BLaER1 treated with 17β-estradiol and CSF1 and Interleukin-3, amounts not matched to agents 10 nM and 100 nM (cell line): ENCODE data around the gene SBF2.
A peak's percentile ranks its signal among the peaks of the same experiment; 100 is the strongest.

ENCODE experiments used
- H3K27ac ChIP-seq, 11 experiments: shearing (Covaris generic); formaldehyde crosslinking; 2 replicates each; pipeline ENCODE4 v1.8.1; 2022
- H3K27me3 ChIP-seq, 11 experiments: shearing (Covaris generic); formaldehyde crosslinking; 2 replicates each; pipeline ENCODE4 v1.8.1; 2022
- H3K36me3 ChIP-seq, 11 experiments: shearing (Covaris generic); formaldehyde crosslinking; 2 replicates each; pipeline ENCODE4 v1.8.1; 2022
- H3K4me1 ChIP-seq, 10 experiments: shearing (Covaris generic); formaldehyde crosslinking; 2 replicates each; pipeline ENCODE4 v1.8.1; 2022
- H3K4me2 ChIP-seq, 11 experiments: shearing (Covaris generic); formaldehyde crosslinking; 2 replicates each; pipeline ENCODE4 v1.8.1; 2022
- H3K4me3 ChIP-seq, 10 experiments: shearing (Covaris generic); formaldehyde crosslinking; 2 replicates each; pipeline ENCODE4 v1.8.1; 2022
- H3K9ac ChIP-seq, 11 experiments: shearing (Covaris generic); formaldehyde crosslinking; 2 replicates each; pipeline ENCODE4 v1.8.1; 2022
- H3K9me3 ChIP-seq, 11 experiments: shearing (Covaris generic); formaldehyde crosslinking; replicated peaks in 1 of 11; 2 replicates each; pipeline ENCODE4 v1.8.1; 2022
- H4K20me1 ChIP-seq, 11 experiments: shearing (Covaris generic); formaldehyde crosslinking; 2 replicates each; pipeline ENCODE4 v1.8.1; 2022
- Cebpa-rat ChIP-seq, 11 experiments: shearing (Covaris generic); IDR thresholded peaks; 2 replicates each; pipeline ENCODE4 v1.8.1; 2022

The SBF2 gene

DNA sequence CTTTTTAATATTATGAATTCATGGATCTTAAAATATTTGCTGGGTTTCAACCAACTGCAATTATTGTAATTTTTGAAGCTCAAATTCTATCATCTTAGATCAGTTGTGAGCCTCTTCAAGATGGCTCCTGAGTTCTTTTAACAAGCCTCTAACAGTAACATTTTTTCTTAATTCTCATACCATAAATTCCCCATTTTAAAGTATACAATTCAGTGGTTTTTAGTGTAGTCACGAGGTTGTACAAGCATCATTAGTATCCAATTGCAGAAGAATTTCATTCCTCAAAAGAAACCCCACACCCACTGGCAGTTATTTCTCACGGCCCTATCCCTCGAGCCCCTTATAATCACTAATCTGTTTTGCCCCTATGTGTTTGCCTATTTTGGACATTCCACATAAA lies 270.8 kb downstream of the SBF2 start:
- no peak for TF ChIP-seq Cebpa-rat (IDR thresholded peaks at IDR 0.05)
- Histone ChIP-seq H3K27me3 (no peaks in the 10 kb centered on the region), H3K9ac (no peak overlapping the region), H3K4me2 (no peak overlapping the region), H3K4me1 (peaks cover 0 to 19% (median 2%) of the 10 kb centered on the region in 10 experiments; a peak in 8 of 20 replicates), H4K20me1 (peaks cover 0 to 3% (median 0%) of the 10 kb centered on the region in 11 experiments; a peak in 1 of 22 replicates), H3K27ac (no peak overlapping the region), H3K9me3 (no peaks in the 10 kb centered on the region), H3K4me3 (no peak overlapping the region), H3K36me3 (peaks cover 0 to 42% (median 0%) of the 10 kb centered on the region in 11 experiments; a peak in 5 of 22 replicates)

DNA sequence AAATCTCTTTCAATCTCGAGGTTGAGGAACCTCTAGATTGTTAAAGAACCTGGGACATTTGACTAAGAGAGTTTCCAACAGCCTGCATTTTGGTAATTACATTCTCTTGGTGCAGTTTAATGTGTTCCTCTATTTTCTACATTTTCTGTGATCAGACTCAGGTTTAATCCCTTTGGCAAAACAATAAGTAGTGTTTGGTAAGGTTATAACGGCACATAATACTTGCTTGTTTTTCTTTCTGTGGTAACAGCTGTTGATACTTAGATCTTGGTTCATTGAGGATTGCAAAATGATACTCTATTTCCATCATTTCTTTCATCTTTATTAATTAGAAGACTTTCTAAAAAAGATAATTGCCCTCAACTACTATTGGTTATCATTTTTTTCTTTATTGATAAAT lies 271.3 kb downstream of the SBF2 start:
- TF ChIP-seq Cebpa-rat (IDR thresholded peaks at IDR 0.05): no peak
- Histone ChIP-seq H3K4me2 (no peak overlapping the region), H3K9ac (no peak overlapping the region), H3K9me3 (no peaks in the 10 kb centered on the region), H3K4me1 (peaks cover 0 to 23% (median 5%) of the 10 kb centered on the region in 10 experiments; a peak in 9 of 20 replicates), H3K36me3 (peaks cover 0 to 37% (median 0%) of the 10 kb centered on the region in 11 experiments; a peak in 5 of 22 replicates), H3K4me3 (no peak overlapping the region), H3K27me3 (no peaks in the 10 kb centered on the region), H4K20me1 (peaks cover 0 to 8% (median 0%) of the 10 kb centered on the region in 11 experiments; a peak in 1 of 22 replicates), H3K27ac (no peak overlapping the region)

DNA sequence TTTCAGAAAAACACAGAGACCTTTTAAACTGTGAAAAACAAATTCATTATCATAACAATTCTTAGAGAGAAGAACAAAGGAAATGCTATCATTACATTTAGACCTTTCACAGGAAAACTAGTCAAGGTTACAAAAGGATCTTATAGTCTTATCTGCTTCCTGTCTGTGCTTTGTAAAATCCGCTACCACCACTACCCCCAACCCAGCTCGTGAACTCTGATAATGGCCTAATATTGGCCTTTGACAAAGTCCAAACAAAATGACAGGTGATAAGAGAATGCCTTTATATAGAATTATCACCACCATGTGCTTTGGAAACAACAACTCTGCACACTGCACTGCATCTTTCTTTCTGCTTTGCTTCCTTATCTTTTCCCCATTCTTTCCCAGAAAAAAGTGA lies 272.5 kb downstream of the SBF2 start:
- no peak overlapping the region for H3K9ac ChIP-seq
- no peak overlapping the region; a peak in 1 of 22 replicates for H3K4me2 ChIP-seq
- no peaks in the 10 kb centered on the region for H3K9me3 ChIP-seq
- no peaks in the 10 kb centered on the region for H3K27me3 ChIP-seq
- H4K20me1 ChIP-seq: peaks cover 0 to 11% (median 0%) of the 10 kb centered on the region in 11 experiments; a peak in 2 of 22 replicates
- no peak for TF ChIP-seq Cebpa-rat (IDR thresholded peaks at IDR 0.05)
- H3K36me3 ChIP-seq: peaks cover 0 to 28% (median 0%) of the 10 kb centered on the region in 11 experiments; a peak in 4 of 22 replicates
- H3K4me1 ChIP-seq: peaks cover 0 to 35% (median 5%) of the 10 kb centered on the region in 10 experiments; a peak in 9 of 20 replicates
- H3K27ac ChIP-seq: no peak overlapping the region
- H3K4me3 ChIP-seq: no peak overlapping the region

DNA sequence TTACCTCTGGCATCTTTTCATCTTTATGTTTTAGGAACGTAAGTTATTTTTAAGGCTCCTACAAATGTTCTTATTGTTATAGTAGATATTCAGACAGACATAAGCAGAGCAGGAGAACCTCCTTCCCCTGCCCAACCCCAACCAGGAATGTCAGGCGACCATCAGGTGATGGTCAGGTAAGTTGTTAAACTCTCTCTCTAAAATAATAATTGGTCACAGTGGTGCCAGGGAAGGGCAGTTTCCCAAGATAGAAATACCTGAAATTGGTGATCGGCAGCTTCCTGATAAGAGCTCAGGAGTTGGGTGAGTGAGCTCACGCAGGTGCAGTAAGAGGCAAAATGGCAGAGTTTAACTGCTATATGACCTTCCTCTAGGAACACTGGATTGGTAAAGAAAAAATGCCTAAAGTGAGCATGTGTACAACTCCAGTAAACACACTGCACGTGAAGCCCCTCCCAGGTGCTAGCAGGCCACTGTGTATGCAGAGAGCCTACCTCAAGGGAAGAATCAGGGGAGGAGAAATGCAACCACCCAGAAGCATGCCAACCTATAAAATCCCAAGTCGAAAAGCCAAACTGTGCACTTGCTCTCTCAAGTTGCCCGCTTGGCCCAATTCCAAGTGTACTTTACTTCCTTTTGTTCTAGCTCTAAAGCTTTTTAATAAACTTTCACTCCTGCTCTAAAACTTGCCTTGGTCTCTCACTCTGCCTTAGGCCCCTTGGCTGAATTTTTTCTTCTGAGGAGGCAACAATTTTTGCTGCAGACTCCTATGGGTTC lies 273.9 kb downstream of the SBF2 start:
- Histone ChIP-seq H3K9ac (no peak overlapping the region), H3K27ac (no peak overlapping the region), H3K36me3 (peaks cover 0 to 25% (median 0%) of the 10 kb centered on the region in 11 experiments; a peak in 4 of 22 replicates), H3K4me3 (no peak overlapping the region), H3K9me3 (peaks cover 0 to 9% (median 0%) of the 10 kb centered on the region in 11 experiments; a peak in 1 of 22 replicates), H3K4me2 (no peak overlapping the region), H3K27me3 (no peaks in the 10 kb centered on the region), H4K20me1 (peaks cover 0 to 11% (median 0%) of the 10 kb centered on the region in 11 experiments; a peak in 2 of 22 replicates), H3K4me1 (peaks cover 0 to 35% (median 5%) of the 10 kb centered on the region in 10 experiments; a peak in 9 of 20 replicates)
- no peak for TF ChIP-seq Cebpa-rat (IDR thresholded peaks at IDR 0.05)

DNA sequence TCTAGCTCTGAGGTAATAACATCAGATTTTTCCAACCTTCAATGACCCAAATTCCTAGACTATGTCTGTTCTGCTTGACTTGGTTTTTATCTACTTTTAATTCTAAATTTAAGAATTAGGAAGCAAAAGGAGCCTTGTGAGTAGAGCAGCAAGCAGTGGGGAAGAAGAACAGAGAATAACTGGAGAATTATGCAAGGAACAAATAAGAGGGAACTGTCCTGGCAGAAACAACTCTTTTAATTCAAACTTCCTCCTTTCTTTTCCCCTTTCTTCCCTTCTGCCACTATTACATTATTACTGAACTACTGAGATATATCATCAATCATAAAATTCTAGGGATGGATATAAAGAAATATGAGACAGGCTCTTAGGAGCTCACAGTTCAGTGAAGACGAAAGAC lies 276.1 kb downstream of the SBF2 start:
- H3K27ac ChIP-seq: no peak overlapping the region
- H4K20me1 ChIP-seq: peaks cover 0 to 11% (median 0%) of the 10 kb centered on the region in 11 experiments; a peak in 2 of 22 replicates
- TF ChIP-seq Cebpa-rat (IDR thresholded peaks at IDR 0.05): no peak; a peak in 1 of 22 replicates
- H3K4me2 ChIP-seq: peak overlapping the region in 4 of 11 experiments; percentile 4 to 68 (median 34); a peak in 7 of 22 replicates
- H3K9me3 ChIP-seq: peaks cover 0 to 30% (median 1%) of the 10 kb centered on the region in 11 experiments; a peak in 11 of 22 replicates
- peaks cover 0 to 34% (median 0%) of the 10 kb centered on the region in 11 experiments; a peak in 5 of 22 replicates for H3K36me3 ChIP-seq
- H3K4me3 ChIP-seq: no peak overlapping the region
- H3K9ac ChIP-seq: no peak overlapping the region
- no peaks in the 10 kb centered on the region for H3K27me3 ChIP-seq
- H3K4me1 ChIP-seq: peaks cover 0 to 35% (median 5%) of the 10 kb centered on the region in 10 experiments; a peak in 9 of 20 replicates

DNA sequence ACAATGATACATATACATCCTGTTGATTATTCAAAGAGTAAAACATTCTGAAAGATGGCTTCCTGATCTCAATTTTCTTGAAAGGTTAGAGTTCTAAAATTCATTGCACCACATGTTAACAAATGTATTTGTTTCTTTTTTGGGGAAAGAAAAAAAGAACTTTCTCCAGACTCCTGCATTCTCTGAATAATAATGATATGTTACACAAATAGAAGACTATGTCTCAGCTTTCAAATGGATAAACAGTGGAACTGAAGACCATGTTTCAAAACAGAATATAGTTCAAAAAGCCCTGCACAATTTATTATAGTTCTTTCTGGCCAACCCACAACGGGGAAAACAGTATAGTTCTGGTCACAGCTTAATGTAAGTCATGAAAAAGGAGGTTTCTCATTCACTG lies 277.0 kb downstream of the SBF2 start:
- H3K27me3 ChIP-seq: no peaks in the 10 kb centered on the region
- H3K9ac ChIP-seq: no peak overlapping the region
- no peak for TF ChIP-seq Cebpa-rat (IDR thresholded peaks at IDR 0.05)
- no peak overlapping the region for H3K27ac ChIP-seq
- H3K36me3 ChIP-seq: peaks cover 0 to 42% (median 0%) of the 10 kb centered on the region in 11 experiments; a peak in 5 of 22 replicates
- peak overlapping the region in 3 of 11 experiments; percentile 10 to 68 (median 57); a peak in 4 of 22 replicates for H3K4me2 ChIP-seq
- no peak overlapping the region for H3K4me3 ChIP-seq
- H3K9me3 ChIP-seq: peaks cover 4 to 39% (median 8%) of the 10 kb centered on the region in 11 experiments; a peak in 18 of 22 replicates
- peaks cover 0 to 35% (median 5%) of the 10 kb centered on the region in 10 experiments; a peak in 9 of 20 replicates for H3K4me1 ChIP-seq
- peaks cover 0 to 11% (median 0%) of the 10 kb centered on the region in 11 experiments; a peak in 2 of 22 replicates for H4K20me1 ChIP-seq

DNA sequence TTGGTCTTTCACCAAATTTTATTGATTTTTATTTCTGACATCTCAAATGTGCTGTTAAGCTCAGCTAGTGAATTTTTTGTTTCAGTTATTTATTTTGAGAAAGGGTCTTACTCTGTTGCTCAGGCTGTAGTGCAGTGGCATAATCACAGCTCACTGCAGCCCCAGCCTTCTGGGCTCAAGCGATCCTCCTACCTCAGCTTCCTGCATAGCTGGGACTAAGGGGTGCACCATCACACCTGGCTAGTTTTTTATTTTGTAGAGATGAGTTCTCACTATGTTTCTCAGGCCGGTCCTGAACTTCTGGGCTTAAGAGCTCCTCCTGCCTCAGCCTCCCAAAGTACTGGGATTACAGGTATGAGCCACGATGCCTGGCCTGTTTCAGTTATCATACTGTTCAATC lies 282.0 kb downstream of the SBF2 start:
- Histone ChIP-seq H3K4me2 (no peak overlapping the region), H3K27ac (no peak overlapping the region), H3K4me3 (no peak overlapping the region), H3K9me3 (peaks cover 44 to 86% (median 51%) of the 10 kb centered on the region in 11 experiments), H3K27me3 (no peaks in the 10 kb centered on the region), H3K9ac (no peak overlapping the region), H3K4me1 (peaks cover 0 to 5% (median 0%) of the 10 kb centered on the region in 10 experiments; a peak in 4 of 20 replicates), H4K20me1 (no peaks in the 10 kb centered on the region), H3K36me3 (peaks cover 0 to 67% (median 0%) of the 10 kb centered on the region in 11 experiments; a peak in 5 of 22 replicates)
- TF ChIP-seq Cebpa-rat (IDR thresholded peaks at IDR 0.05): no peak

DNA sequence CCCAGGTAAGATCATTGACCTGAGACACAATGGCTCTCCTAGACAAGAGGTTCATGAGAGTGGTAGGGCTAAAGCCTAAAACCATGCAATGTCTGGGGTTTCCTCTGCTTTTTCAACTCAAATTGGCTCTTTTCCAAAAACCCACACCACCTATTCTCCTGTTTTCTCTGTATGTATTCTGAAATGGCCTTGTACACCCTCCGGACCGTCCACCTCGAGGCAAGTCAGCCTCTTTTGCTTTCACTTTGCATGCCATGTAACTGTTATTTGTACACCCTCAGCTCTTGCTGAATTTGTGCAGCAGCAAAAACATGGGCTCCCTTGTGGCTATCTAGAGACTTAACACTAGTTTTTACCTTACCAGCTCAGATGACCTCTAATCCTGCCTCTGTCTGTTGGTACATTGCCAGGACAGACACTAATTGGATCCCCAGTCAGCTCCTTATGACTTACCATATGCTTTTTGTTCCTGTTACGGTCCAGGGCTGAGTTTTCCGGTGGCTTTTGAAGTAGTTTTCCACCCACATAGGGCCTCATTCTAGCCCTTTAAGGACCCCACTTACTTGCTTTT lies 288.0 kb downstream of the SBF2 start:
- no peaks in the 10 kb centered on the region for H3K4me1 ChIP-seq
- no peak for TF ChIP-seq Cebpa-rat (IDR thresholded peaks at IDR 0.05)
- no peaks in the 10 kb centered on the region for H3K27me3 ChIP-seq
- peaks cover 0 to 34% (median 0%) of the 10 kb centered on the region in 11 experiments; a peak in 4 of 22 replicates for H3K36me3 ChIP-seq
- H3K9me3 ChIP-seq: peaks cover 37 to 54% (median 46%) of the 10 kb centered on the region in 11 experiments
- no peak overlapping the region for H3K9ac ChIP-seq
- H4K20me1 ChIP-seq: no peaks in the 10 kb centered on the region
- H3K4me3 ChIP-seq: no peak overlapping the region
- no peak overlapping the region for H3K27ac ChIP-seq
- no peak overlapping the region for H3K4me2 ChIP-seq
